Measurements from ENCODE around the gene THRAP3. TPM values are rescaled to one million over a fixed set of nuclear protein-coding genes. Genes with fewer than 3 reads are reported as not detected.
"Not testable (repeated sequence)": the region's sequence is repeated elsewhere in the genome, so short reads cannot be mapped to it uniquely, and the experiment has no call there.

The THRAP3 gene
- 10 to 100 TPM; 76.6 to 79.1 TPM for total RNA-seq
- long read RNA-seq, donor 1, full-length matches to known transcripts = 1 of 31 reads
- long read RNA-seq, donor 1, partial matches to known transcripts = 26 of 31 reads
- long read RNA-seq, donor 1, other reads (novel, unspliced or antisense) = 4 of 31 reads
- long read RNA-seq, donor 2, partial matches to known transcripts = 265 of 288 reads
- long read RNA-seq, donor 2, other reads (novel, unspliced or antisense) = 23 of 288 reads

DNA sequence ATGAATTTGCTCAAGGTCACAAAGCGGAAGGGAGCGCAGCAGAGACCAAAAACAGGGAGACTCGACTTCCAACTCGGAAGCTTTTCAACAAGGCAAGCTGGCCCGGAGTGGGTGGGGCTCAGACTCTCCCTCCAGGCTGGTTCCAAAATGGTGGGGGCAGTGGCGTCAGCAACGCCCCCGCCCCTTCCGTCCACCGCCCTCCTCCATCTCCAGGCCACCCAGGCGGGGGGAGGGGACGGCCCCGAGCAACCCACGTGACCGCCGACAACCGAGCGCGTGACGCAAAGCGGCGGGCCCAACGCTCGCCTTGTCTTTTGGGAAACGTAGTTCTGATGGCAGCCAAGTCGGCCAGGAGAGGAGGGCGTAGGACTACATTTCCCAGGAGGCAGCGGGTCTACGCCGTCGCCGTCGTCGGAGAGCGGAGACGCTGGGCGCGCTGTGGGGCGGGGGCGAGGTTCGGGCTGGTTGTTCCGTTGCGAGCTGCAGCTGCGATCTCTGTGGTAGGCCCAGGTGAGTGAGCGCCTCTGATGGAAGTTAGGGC, at the start of gene THRAP3:
TSS of gene THRAP3 (plus strand) at position 448 of the 541 bp plus-strand sequence. CDS start 58,121 bp downstream, outside the sequence.
- peak; percentile 100 for DNase-seq (ENCODE audit: low spot score)
- intact Hi-C loops (cut with DNase I) = no loop called here

- DNase-seq (ENCODE audit: low spot score) = no peak
- intact Hi-C loops (cut with DNase I) = no loop called here
Observed at GRCh38 chr1:36174713-36175112, 49.5 kb upstream of the THRAP3 start.

DNA sequence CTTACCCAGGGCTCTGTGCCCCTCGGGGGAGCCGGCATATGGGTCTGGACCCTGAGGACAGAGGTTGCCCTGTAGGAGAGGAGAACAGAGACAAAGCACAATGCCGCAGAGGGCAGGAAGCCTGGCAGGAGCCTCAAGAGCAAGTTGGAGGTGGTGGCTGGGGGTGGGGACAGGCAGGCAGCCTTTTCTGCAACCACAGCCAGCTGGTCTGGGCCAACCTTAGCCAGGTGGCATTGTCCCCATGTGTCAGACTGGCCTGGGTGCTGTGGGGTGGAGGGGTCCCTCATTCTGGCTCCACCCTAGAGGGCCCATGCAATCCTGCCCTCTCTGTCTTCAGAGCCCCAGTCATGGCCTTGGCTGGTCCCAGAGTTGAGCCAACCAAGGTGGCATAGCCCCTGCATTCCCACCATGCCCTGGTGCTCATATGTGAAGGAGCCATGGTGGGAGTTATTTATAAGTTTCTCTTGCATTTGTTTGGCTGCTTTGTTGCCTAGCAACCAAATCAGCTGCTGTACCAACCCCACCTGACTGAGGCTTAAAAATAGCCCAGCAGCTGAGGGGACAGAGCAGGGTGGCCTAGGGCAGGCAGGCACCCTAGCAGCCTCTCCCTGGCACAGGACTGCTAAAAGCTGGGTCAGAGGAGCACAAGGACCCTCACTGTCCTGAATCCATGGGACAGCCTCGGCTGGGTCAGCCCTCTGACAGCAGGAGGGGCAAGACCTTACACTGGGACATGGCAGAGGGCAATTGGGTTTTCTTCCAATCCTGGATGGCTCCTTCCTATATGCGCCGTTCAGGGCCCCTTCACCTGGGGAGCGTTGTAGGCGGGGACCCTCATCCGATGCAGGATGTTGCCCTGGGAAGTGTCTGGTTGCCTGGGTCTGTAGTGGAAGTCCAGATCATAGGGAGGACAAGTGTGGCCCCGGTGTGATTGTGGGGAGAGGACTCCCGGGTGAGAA, 48.8 kb upstream of the THRAP3 start:
- intact Hi-C loops (cut with DNase I) = no loop called here
- no peak for DNase-seq (ENCODE audit: low spot score)

- no peak for DNase-seq (ENCODE audit: low spot score)
- intact Hi-C loops (cut with DNase I) = no loop called here
Observed at GRCh38 chr1:36176106-36176949, 47.9 kb upstream of the THRAP3 start.

- no peak for DNase-seq (ENCODE audit: low spot score)
- intact Hi-C loops (cut with DNase I) = no loop called here
Observed at GRCh38 chr1:36177589-36178431, 46.4 kb upstream of the THRAP3 start.

DNA sequence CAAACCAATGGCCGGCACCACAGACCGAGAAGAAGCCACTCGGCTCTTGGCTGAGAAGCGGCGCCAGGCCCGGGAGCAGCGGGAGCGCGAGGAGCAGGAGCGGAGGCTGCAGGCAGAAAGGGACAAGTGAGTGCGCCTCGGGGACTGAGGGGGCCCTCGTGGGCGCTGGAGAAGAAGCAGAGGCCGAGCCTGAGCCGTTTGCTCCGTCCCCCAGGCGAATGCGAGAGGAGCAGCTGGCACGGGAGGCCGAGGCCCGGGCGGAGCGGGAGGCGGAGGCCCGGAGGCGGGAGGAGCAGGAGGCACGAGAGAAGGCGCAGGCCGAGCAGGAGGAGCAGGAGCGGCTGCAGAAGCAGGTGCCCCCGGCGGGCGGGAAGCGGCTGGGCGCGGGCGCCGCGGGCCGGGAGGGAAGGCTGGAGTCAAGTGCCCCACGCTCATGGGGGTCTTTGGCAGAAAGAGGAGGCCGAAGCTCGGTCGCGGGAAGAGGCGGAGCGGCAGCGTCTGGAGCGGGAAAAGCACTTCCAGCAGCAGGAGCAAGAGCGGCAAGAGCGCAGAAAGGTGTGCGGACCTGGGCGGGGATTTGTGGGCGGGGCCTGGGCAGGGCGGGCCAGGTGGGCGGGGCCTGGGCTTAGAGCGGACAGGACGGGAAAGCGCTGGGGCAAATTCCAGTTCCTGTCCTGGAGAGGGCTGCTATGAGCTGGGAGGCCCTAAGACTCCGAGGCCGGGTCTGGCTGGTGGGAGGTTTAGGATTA, 45.6 kb upstream of the THRAP3 start:
- intact Hi-C loops (cut with DNase I) = loop anchor here in 1 of 2 donors (1.0 kb wide), 1 partner anchor 74 kb away; no protein-coding TSS in a partner anchor
- DNase-seq (ENCODE audit: low spot score) = no peak

GRCh38 chr1:36179220-36179600, 45.0 kb upstream of the THRAP3 start:
- intact Hi-C loops (cut with DNase I) = loop anchor here in 1 of 2 donors (1.0 kb wide), 1 partner anchor 75 kb away; no protein-coding TSS in a partner anchor

GRCh38 chr1:36182734-36183133, 41.5 kb upstream of the THRAP3 start:
- DNase-seq (ENCODE audit: low spot score) = no peak
- intact Hi-C loops (cut with DNase I) = no loop called here

More at GRCh38 chr1:36179220-36179600, 45.0 kb upstream of the THRAP3 start:
- DNase-seq (ENCODE audit: low spot score) = no peak

DNA sequence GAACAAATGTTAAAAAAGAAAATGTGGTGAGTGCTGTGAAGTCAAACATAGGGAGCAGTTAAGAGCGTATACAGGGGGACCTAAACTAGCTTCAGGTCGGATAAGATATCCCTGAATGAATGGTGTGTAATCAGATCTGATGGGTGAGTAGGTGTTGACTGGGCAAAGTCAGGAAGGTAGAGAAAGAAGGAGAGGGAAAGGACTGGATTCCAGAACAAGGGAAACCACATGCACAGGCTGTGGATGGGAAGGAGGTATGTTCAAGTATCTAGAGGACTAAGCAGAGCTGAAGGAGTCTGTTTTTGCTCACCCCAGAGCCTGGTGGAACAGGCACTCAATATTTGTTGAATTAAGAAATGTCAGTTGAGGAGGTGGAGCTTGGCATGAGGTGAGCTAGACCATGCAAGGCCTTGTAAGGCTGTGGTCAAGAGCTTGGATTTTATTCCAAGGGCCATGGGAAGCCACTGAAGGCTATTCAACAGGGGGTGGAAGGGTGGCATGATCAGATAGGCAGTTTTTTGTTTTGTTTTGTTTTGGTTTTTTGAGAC, 40.9 kb upstream of the THRAP3 start:
- intact Hi-C loops (cut with DNase I) = no loop called here
- DNase-seq (ENCODE audit: low spot score) = no peak

DNA sequence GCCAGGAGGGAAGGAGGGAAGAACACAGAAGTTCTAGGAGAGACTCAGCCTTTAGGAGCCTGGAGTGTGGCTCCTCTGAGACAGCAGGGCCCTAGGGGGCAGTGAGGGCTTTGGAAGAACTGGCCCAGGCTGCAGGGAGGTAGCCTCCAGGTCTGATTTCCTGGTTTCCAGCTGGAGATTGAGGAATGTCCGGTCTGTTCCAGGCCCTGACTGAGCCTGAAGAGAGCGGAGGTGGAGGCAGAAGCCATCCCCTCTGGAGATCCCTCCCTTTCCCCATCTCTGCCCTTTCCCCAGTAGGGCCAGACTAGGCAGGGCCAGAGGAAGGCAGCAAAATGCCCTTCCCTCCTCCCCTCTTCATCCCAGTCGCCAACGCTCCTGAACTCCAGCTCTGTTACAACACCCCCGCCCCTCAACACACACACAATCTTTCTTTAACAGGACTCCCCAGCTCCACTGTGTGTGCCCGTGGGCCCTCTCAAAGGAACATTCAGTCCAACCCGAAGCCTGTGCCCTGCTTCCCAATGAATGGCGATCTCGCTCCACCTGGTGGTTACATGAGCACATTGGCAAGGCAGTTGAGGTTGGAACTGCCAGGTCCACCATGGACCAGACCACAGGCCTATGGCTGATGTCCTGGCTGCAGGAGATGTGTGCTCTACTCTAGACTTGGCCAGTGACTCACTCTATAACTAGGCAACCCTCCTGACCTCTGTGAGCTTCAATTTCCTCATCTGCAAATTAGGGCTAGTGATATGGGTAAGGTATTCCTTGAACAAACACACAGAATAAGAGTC, 36.2 kb upstream of the THRAP3 start:
- DNase-seq (ENCODE audit: low spot score) = peak; percentile 94
- intact Hi-C loops (cut with DNase I) = loop anchor here in 1 of 2 donors (2.0 kb wide), 1 partner anchor 87 kb away; no protein-coding TSS in a partner anchor

DNA sequence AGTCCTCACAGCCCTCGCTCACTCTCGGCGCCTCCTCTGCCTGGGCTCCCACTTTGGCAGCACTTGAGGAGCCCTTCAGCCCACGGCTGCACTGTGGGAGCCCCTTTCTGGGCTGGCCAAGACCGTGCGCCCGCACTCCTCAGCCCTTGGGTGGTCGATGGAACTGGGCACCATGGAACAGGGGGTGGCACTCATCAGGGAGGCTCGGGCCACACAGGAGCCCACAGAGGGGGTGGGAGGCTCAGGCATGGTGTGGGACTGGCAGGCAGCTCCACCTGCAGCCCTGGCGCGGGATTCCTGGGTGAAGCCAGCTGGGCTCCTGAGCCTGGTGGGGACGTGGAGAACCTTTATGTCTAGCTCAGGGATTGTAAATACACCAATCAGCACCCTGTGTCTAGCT, 27.4 kb upstream of the THRAP3 start:
- intact Hi-C loops (cut with DNase I); DNase-seq (ENCODE audit: low spot score): not testable (repeated sequence)

- intact Hi-C loops (cut with DNase I) = no loop called here
- DNase-seq (ENCODE audit: low spot score) = no peak
Observed at GRCh38 chr1:36198641-36199040, 25.6 kb upstream of the THRAP3 start.

DNA sequence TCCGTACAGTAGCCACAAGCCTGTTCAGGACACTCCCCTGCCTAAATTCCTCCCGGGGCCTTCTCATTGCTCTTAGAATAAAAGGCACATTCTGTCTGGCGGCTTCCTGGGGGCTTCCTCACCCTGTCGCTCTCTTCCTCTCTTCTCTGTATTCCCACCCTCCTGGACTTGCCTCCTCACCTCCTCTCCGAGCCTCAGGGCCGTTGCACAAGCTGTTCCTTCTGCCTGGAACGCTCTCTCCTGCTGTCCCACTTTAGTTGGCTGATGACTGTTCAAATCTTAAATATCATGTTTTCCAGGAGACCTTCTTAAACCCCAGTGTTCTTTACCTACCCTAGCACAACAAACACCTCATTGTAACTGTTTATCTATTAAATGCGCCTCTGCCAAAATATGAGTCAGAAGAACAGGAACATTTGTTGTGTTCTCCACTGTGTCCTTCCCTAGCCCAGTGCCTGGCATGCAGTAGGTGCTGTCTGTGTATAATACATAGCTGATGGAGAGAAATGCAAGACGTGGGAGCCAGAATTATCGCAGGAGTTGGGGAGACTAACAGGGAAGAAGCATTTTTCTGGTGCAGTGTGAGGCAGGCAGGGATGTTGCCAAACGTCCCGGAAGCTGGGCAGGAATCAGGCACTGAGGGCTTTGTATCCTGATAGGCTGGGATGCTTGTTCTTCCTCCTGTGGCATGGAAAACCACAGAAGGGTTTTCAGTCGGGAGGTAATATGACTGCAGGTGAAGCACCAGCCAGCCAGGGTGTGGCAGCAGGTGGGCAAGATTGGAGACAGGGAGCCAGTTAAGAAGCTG, 24.1 kb upstream of the THRAP3 start:
- intact Hi-C loops (cut with DNase I) = no loop called here
- no peak for DNase-seq (ENCODE audit: low spot score)

GRCh38 chr1:36203027-36203553, 21.2 kb upstream of the THRAP3 start:
- no peak for DNase-seq (ENCODE audit: low spot score)
- intact Hi-C loops (cut with DNase I) = no loop called here

DNA sequence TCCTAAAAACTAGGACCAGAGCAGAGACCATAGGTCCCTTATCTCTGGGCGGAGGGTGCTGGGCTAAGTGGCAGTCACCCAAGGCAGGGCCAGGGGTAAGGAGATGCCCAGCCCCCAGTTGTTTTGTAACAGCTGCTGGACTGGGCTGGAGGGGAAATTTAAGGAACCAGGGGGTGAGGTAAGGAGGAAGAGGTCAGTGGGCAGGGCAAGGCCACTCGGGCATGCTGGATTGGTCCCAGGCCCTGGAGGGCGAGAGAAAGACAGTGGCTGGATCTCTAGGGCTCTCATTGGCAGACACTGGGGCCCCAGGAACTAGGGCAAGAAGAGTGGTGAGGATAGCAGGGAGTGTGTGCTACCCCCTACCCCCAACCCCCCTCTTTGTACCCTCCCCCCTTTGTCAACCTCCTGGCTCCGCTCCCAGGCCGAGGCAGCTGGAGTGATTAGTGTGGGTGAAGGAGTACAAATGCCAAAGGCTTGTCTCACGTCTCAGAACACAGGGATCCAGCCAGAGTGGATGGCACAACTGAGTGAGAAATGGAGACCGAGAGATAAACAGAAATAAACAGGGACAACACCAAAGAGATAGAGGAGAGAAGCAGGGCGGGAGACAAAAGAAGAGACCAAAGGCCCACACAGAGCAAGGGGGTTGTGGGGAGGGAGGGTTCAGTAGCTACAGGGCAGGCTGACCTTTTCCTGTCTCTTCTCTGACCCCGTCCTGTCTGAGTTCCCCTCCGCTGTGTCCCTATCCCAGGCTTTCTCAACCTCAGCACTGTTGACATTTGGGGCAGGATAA, 20.5 kb upstream of the THRAP3 start:
- peak; percentile 87 for DNase-seq (ENCODE audit: low spot score)
- intact Hi-C loops (cut with DNase I) = no loop called here
